Right lobe of liver (tissue), 6 donors: ENCODE results near the gene FAHD2B. TPM values are rescaled to one million over a fixed set of nuclear protein-coding genes. Genes with fewer than 3 reads are reported as not detected.
"Not testable (repeated sequence)": the region's sequence is repeated elsewhere in the genome, so short reads cannot be mapped to it uniquely, and the experiment has no call there.

ENCODE experiments used
- ATAC-seq, 4 donors: fragments of 200-7000 bp; cut with Tn5 transposase; one replicate each; pipeline ENCODE4 v1.9.1; 2020; ENCODE audit warnings: mild to moderate bottlenecking in 4 of 4, moderate library complexity in 4 of 4
- DNase-seq, 3 donors: peaks; one replicate each; pipeline ENCODE4 v3.0.0-alpha.2; 2020
- H3K27ac ChIP-seq, 3 donors: fragments of 200-600 bp; one replicate each; pipeline ENCODE4 v1.8.0; 2022
- H3K27me3 ChIP-seq, 2 donors: fragments of 200-600 bp; one replicate each; pipeline ENCODE4 v1.8.0; 2022
- H3K36me3 ChIP-seq, 4 donors: fragments of 200-600 bp; sonication (generic) in 1 of 4; one replicate each; pipeline versions ENCODE4 v1.5.1 to v1.8.0; 2017 to 2022; ENCODE audit warnings: control low read depth in 1 of 4
- H3K4me1 ChIP-seq, 4 donors: fragments of 200-600 bp; sonication (generic) in 1 of 4; one replicate each; pipeline versions ENCODE4 v1.5.1 to v1.8.0; 2017 to 2022; ENCODE audit warnings: control low read depth in 1 of 4
- H3K4me3 ChIP-seq, 3 donors: fragments of 200-600 bp; one replicate each; pipeline ENCODE4 v1.8.0; 2022
- H3K9me3 ChIP-seq, 4 donors: fragments of 200-600 bp; sonication (generic) in 1 of 4; one replicate each; pipeline versions ENCODE4 v1.5.1 to v1.8.0; 2017 to 2022; ENCODE audit warnings: control low read depth in 1 of 4
- POLR2A ChIP-seq: fragments of 450-650 bp; IDR thresholded peaks from one replicate; pipeline ENCODE4 v1.6.1; 2017; ENCODE audit warnings: antibody characterized with exemption, mild to moderate bottlenecking
- WGBS: methylation state at CpG from one replicate; pipeline ENCODE4 v1.1.6; 2018; ENCODE audit warnings: low coverage, low lambda C conversion rate; ENCODE audit not compliant: insufficient coverage; ENCODE audit errors: missing lambda C conversion rate; 5-methylcytosine and 5-hydroxymethylcytosine counted together
- intact Hi-C, 2 donors: fragments of 100-400 bp; cut with DNase I; formaldehyde crosslinking; loops; one replicate each; pipeline versions ENCODE4 v1.11.2 to v1.14.1; 2022
- long read RNA-seq: library from polyadenylated mRNA; unstranded; transcript quantifications from one replicate; pipeline ENCODE4 v2.0.0, GENCODE V29; 2019
- total RNA-seq, 6 experiments: library from RNA; depleted of rRNA in 2 of 6; stranded (reverse); fragments of >200 nt in 2 of 6; fragmentation: NEBNext Ultra II Directional in 3 of 6; extraction: Animal tissue kit (Norgen Biotek cat#: 25700) in 3 of 6; gene quantifications; one replicate each; pipeline versions ENCODE4 v1.1.0 to v1.2.4, GENCODE V29; 2016 to 2023
- TF ChIP-seq, protein P1 (sequence below), 4 donors: fragments of 200-600 bp in 3 of 4; fragments of 450-650 bp in 1 of 4; IDR thresholded peaks; one replicate each; pipeline versions ENCODE4 v1.5.1 to v1.8.0; 2016 to 2022; ENCODE audit warnings: antibody characterized with exemption in 4 of 4, mild to moderate bottlenecking in 2 of 4
- donor health status: DM: no; HTN: yes; CAD: no.
- donor health status: DM: no; HTN: no; CAD: no.
- donor health status: DM: no; HTN: no; CAD: no.
- donor health status: DM: no; HTN: yes; CAD: no.
- donor health status: DM: no; HTN: yes; CAD: no.

The FAHD2B gene
- 1 to 10 TPM; 1.8 to 4.6 (median 3.2) TPM for total RNA-seq
- long read RNA-seq, partial matches to known transcripts: 0 of 1 reads
- long read RNA-seq, other reads (novel, unspliced or antisense): 0 of 1 reads

- DNase-seq (peak; percentile 84 to 90 (median 89)), ATAC-seq (peak; percentile 92 to 97 (median 96))
- H3K9me3 ChIP-seq, H3K36me3 ChIP-seq, H3K27me3 ChIP-seq, intact Hi-C loops, H3K27ac ChIP-seq, H3K4me1 ChIP-seq: not testable (repeated sequence)
- peak within 1 kb of the TSS in 2 of 3 donors; percentile 23 to 35 for H3K4me3 ChIP-seq
- WGBS: no CpG with 5 or more reads among the region's 48 CpGs
These were observed at the start of gene FAHD2B for GRCh38 chr2:97094772-97095611. TSS of gene FAHD2B (minus strand) at chr2:97094882. CDS start at chr2:97091706, 3,176 bp downstream.

DNA sequence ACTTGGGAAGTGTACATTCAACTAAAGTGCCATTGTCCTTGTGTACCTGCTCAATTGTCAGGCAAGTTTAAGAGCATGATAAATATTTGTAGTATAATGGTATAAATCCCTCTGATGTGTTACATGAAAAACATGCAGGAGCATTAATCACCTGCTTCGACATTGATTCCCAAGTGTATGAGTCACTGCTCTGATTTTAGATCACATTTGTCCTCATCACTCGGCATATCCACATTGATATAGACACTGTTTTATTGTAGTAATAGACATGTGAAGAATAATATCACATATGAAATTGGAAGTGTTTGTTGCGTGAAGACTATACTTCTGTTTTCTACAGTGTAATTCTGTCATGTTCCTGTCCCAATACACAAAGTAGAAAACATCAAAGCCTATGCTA is 49.3 kb upstream of the FAHD2B start:
- H3K27ac ChIP-seq, H3K4me3 ChIP-seq, ATAC-seq, intact Hi-C loops, H3K4me1 ChIP-seq, DNase-seq, H3K36me3 ChIP-seq, H3K27me3 ChIP-seq, H3K9me3 ChIP-seq: not testable (repeated sequence)
- 55% methylated on average over 3 of the region's 3 CpGs for WGBS

- H3K4me3 ChIP-seq, DNase-seq, H3K27me3 ChIP-seq, H3K36me3 ChIP-seq, H3K27ac ChIP-seq, ATAC-seq, H3K9me3 ChIP-seq, intact Hi-C loops, H3K4me1 ChIP-seq: not testable (repeated sequence)
- 90% methylated on average over 1 of the region's 2 CpGs for WGBS
These were observed 34.4 kb upstream of the FAHD2B start for GRCh38 chr2:97129090-97129489.

DNA sequence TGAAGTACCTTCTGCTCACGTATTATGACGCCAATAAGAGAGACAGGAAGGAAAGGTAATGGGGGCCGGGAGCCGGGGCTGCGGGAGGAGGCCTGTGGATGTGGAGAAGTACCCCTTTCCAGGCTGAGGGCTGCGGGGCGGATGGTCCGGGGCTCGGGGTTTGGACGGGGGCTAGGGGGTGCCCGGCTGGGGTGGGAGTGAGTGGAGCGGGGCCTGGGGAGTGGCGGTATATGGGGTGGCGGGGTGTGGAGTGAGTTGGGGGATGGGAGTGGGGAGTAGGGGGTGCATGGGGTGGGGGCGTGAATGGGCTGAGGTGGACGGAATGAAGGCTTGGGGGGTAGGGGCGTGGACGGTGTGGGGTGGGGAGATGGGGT is 19.2 kb upstream of the FAHD2B start:
- ATAC-seq (peak; percentile 3 to 31 (median 28)), DNase-seq (peak in 2 of 3 donors; percentile 39 to 63)
- 2% methylated on average over 13 of the region's 18 CpGs for WGBS
- H3K4me1 ChIP-seq, intact Hi-C loops, H3K27me3 ChIP-seq, H3K9me3 ChIP-seq, H3K36me3 ChIP-seq: not testable (repeated sequence)
- Histone ChIP-seq H3K4me3 (peak overlapping the region; percentile 71 to 81 (median 76)), H3K27ac (peak overlapping the region; percentile 29 to 82 (median 78))

GRCh38 chr2:97113050-97113881 is 18.6 kb upstream of the FAHD2B start, which contains the start of gene ANKRD36:
TSS of gene ANKRD36 (plus strand) at chr2:97113153. CDS start at chr2:97113740, 587 bp downstream.
- WGBS: 0% methylated on average over 16 of the region's 74 CpGs
- TF ChIP-seq, protein P1, sequence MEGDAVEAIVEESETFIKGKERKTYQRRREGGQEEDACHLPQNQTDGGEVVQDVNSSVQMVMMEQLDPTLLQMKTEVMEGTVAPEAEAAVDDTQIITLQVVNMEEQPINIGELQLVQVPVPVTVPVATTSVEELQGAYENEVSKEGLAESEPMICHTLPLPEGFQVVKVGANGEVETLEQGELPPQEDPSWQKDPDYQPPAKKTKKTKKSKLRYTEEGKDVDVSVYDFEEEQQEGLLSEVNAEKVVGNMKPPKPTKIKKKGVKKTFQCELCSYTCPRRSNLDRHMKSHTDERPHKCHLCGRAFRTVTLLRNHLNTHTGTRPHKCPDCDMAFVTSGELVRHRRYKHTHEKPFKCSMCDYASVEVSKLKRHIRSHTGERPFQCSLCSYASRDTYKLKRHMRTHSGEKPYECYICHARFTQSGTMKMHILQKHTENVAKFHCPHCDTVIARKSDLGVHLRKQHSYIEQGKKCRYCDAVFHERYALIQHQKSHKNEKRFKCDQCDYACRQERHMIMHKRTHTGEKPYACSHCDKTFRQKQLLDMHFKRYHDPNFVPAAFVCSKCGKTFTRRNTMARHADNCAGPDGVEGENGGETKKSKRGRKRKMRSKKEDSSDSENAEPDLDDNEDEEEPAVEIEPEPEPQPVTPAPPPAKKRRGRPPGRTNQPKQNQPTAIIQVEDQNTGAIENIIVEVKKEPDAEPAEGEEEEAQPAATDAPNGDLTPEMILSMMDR (IDR thresholded peaks at IDR 0.05): peak; percentile 45 to 55 (median 52)
- TF ChIP-seq POLR2A: peak; percentile 31
- H3K36me3 ChIP-seq, H3K27me3 ChIP-seq, H3K4me1 ChIP-seq, intact Hi-C loops, H3K9me3 ChIP-seq: not testable (repeated sequence)
- ATAC-seq (peak; percentile 91 to 97 (median 93)), DNase-seq (peak; percentile 83 to 88 (median 84))
- Histone ChIP-seq H3K27ac (peak within 1 kb of the TSS; percentile 74 to 93 (median 78)), H3K4me3 (peak within 1 kb of the TSS; percentile 71 to 81 (median 76))

DNA sequence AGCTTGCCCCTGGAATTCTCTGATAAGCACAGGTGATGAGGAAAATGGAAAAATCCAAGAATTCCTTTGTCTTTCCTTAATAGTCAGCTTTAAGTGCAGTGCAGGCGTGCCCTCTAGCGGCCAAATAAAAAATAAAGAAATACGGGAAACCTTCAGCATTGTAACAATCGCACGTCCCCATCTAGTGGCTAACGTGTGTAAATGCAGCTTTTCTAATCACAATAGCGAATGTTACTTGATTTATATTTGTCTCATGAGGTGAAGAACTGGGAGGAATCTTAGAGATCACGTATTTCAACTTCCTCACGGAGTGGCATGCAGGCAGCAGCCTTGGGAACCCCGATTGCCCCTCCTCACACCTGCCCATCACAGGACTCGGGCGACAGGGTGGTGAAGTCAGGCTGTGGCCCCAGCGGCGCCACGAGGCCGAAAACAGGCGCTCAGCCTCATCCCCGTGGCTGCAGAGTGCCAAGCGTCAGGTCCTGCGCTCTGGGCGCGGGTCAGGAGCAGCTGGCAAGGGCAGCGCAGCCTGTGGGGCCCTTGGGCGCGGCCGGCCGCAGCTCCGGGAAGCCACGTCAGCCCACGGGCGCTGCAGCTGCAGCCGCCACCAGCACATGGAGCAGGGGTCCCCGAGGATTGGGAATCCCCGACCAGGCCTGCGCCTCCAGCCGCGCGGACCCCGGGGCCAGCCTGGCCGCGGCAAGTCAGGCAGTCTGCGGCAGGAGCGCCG is 17.8 kb upstream of the FAHD2B start:
- Histone ChIP-seq H3K4me3 (peak overlapping the region; percentile 71 to 81 (median 76)), H3K27ac (peak overlapping the region; percentile 74 to 93 (median 78))
- H3K4me1 ChIP-seq, H3K9me3 ChIP-seq, H3K36me3 ChIP-seq, intact Hi-C loops, H3K27me3 ChIP-seq: not testable (repeated sequence)
- 0% methylated on average over 10 of the region's 44 CpGs for WGBS
- ATAC-seq (peak; percentile 89 to 95 (median 90)), DNase-seq (peak; percentile 53 to 73 (median 65))
- TF ChIP-seq, protein P1 (IDR thresholded peaks at IDR 0.05): peak; percentile 76 to 100 (median 87)

DNA sequence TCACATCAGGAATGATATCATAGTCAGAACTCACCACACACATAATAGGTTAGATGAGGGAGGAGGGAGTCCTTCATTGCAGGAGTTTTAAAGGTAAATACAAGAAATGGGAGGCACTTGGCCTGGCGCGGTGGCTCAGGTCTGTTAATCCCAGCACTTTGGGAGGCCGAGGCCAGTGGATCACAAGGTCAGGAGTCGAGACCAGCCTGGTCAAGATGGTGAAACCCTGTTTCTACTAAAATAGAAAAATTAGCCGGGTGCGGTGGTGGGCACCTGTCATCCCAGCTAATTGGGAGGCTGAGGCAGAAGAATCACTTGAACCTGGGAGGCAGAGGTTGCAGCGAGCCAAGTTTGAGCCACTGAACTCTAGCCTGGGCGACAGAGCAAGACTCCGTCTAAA is 16.6 kb upstream of the FAHD2B start:
- H3K27ac ChIP-seq, H3K9me3 ChIP-seq, H3K27me3 ChIP-seq, DNase-seq, H3K4me3 ChIP-seq, H3K4me1 ChIP-seq, H3K36me3 ChIP-seq, ATAC-seq, intact Hi-C loops: not testable (repeated sequence)
- 72% methylated on average over 9 of the region's 9 CpGs for WGBS

GRCh38 chr2:97106878-97107277 is 12.2 kb upstream of the FAHD2B start:
- H3K9me3 ChIP-seq, H3K27ac ChIP-seq, ATAC-seq, H3K4me1 ChIP-seq, intact Hi-C loops, H3K36me3 ChIP-seq, DNase-seq, H3K4me3 ChIP-seq, H3K27me3 ChIP-seq: not testable (repeated sequence)
- WGBS: 60% methylated on average over 2 of the region's 2 CpGs
